Activated T-helper 2 cell treated with anti-CD3 and anti-CD28 coated beads, Interferon-gamma antibody, Interleukin-2, Interleukin-4, amounts not matched to agents 10 μg/mL and 5 μg/mL and 100 μg/mL, durations not matched to agents 14 hours and 24 hours and 36 hours (primary cell): ENCODE measurements around the gene ZIC1. TPM values are rescaled to one million over a fixed set of nuclear protein-coding genes. Genes with fewer than 3 reads are reported as not detected.

Source experiments
- DNase-seq: peaks from one replicate; pipeline ENCODE4 v3.0.0; 2021; ENCODE audit warnings: low spot score
- H3K27ac Mint-ChIP-seq: one replicate; pipeline ENCODE4 v1.8.0; 2021; ENCODE audit warnings: mixed read lengths
- H3K27me3 Mint-ChIP-seq: one replicate; pipeline ENCODE4 v1.8.0; 2021; ENCODE audit warnings: low read depth, mixed read lengths
- H3K36me3 Mint-ChIP-seq: one replicate; pipeline ENCODE4 v1.8.0; 2021; ENCODE audit warnings: low read depth, mixed read lengths
- H3K4me1 Mint-ChIP-seq: one replicate; pipeline ENCODE4 v1.8.0; 2021; ENCODE audit warnings: low read depth, mixed read lengths
- H3K4me3 Mint-ChIP-seq: one replicate; pipeline ENCODE4 v1.8.0; 2021; ENCODE audit warnings: low read depth, mild to moderate bottlenecking, moderate library complexity, mixed read lengths
- H3K9me3 Mint-ChIP-seq: one replicate; pipeline ENCODE4 v1.8.0; 2021; ENCODE audit warnings: mixed read lengths
- intact Hi-C: fragments of 100-400 bp; cut with micrococcal nuclease; formaldehyde crosslinking; loops from one replicate; pipeline ENCODE4 v1.15.1; 2023
- total RNA-seq: library from RNA; stranded (reverse); gene quantifications from 2 replicates; pipeline ENCODE4 v1.2.3, GENCODE V29; 2022

Gene ZIC1
- total RNA-seq, 1 donor from 2014 or later, result not detected

DNA sequence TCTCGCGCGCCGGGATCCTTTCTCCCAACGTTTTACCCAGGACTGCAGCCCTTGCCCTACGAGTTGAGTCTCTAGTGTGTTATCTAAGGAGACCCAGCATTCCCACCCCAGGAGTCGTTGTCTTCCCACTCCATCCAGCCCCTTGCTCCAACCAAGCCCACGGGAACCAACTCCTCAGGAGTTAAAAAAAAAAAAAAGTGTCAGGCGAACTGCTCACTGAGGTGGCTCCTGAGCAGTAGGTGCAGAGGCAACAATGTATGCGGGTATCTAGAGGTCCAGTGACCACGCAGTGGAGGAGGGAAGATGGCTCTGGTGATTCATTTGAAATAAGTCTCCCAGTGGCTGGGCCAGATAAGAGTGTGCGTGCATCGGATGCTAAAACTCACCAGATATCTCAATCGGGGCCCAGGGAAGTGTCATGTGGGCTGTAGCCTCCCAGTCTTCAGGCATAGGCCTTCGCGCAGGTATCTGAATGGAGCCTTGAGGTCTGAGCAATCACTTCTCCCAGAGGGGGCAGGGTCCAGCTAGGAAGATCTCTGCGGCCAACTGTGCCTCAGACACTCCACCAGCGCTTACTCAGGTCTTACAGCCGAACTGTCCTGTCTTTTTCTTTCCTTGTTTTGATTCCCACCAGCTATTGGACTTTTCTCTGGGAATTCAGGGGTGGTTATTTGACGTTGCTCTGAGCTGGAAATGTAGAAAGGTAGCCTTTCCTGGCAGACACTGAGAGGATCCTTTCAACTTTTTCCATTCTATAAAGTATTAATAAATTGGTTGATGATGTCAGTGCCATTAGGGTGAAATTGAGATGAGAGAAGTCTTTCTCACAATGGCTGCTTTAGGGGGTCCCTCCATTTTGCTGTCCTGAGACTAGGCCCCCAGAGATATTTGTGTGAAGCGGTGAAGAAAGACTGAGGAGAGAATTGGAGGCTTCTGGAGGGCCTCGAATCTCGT lies 23.8 kb upstream of the ZIC1 start:
- Mint-ChIP-seq H3K36me3 (no peaks in the 10 kb centered on the region), H3K4me1 (no peaks in the 10 kb centered on the region), H3K9me3 (no peaks in the 10 kb centered on the region), H3K4me3 (no peak overlapping the region), H3K27me3 (peaks cover 81% of the 10 kb centered on the region), H3K27ac (no peak overlapping the region)
- intact Hi-C loops, result no loop called here
- DNase-seq, result no peak

GRCh38 chr3:147387291-147387884 lies 21.8 kb upstream of the ZIC1 start:
- Mint-ChIP-seq H3K27me3 (peaks cover 79% of the 10 kb centered on the region), H3K4me1 (no peaks in the 10 kb centered on the region), H3K36me3 (no peaks in the 10 kb centered on the region), H3K4me3 (no peak overlapping the region), H3K9me3 (no peaks in the 10 kb centered on the region), H3K27ac (no peak overlapping the region)
- no peak for DNase-seq
- intact Hi-C loops, result no loop called here

DNA sequence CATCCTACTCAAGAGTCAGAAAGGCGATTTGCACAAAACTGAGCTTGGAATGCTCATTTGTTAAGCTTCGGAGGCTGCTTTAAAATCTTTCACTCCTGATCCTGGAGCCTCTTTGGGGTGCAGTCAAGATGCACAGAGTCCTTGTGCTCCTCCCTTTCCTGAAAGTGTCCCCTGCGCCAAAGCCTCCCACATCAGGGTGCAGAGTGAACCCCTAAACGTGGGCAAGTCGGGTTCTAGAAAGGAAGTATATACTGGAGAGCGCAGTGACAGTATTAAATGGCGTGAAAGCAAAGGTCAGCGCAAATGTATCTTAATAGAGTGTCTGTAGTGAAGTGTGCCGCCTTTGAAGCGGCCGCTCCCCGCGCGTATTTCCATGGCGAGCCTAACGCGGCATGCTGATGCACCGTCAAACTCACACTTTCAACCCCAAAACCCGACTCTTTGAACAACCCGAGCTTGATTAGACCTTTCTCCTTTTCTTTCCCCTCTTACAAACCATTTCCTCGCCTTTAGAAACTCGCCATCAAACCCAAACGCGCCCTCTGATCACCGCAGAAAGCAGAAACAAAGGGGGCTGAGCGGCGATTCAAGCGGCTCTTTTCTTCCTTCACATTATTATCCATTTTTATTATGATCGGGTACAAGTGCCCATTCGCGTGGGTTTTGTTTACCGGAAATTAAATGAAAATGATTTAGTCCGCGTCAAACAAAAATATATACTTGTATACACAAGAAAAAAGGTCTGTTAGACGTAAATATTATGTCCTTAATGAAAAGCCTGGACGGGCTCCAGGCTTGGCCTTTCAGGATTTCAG lies 21.1 kb upstream of the ZIC1 start:
- no peak for DNase-seq
- H3K4me1 Mint-ChIP-seq, result no peaks in the 10 kb centered on the region
- H3K36me3 Mint-ChIP-seq, result no peaks in the 10 kb centered on the region
- H3K4me3 Mint-ChIP-seq, result no peak overlapping the region
- no peaks in the 10 kb centered on the region for H3K9me3 Mint-ChIP-seq
- H3K27ac Mint-ChIP-seq, result no peak overlapping the region
- H3K27me3 Mint-ChIP-seq, result peaks cover 81% of the 10 kb centered on the region
- intact Hi-C loops, result loop anchor here (2.0 kb wide), 3 partner anchors 15 to 31 kb away; no protein-coding TSS in a partner anchor

DNA sequence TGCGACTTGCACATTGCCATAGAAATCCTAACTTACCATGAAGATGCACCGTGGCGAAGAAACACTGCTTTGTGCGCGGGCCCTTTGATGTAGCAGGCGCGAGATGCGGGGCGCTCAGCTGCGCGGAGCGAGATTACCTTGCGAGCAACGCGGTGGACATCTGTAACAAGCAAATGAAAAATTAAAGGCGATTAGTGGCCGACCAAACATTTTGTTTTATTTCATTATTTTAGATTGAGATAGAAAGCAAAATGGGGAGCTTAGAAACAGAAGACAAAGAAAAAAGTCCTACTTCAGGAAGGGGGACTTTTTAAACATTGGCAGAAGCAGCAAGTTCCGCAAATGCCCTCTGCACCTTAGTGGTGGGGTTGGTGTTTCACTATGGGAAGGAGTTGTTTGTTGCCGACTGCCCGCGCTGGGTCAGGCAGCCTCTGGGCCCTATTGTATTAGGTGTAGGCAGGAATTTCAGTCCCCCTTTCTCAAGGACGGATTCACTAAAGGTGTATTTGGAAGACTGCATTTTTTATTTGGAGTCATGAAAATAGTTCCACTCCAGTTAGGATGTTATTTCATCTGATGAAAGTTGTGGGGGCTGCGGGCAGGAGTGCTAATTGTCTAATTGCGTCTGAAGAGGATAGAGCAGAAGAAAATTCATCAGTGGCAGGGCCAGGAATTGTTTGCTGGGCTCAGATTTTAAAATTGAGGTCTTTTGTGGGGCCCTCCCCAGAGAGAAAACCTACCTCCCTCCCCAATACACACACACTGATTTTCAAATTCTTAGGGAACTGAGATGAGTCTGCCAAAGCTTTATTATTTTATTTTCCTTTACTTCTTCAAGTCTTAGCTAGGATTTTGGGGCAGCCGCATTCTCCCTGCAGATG lies 20.2 kb upstream of the ZIC1 start:
- H3K9me3 Mint-ChIP-seq, result no peaks in the 10 kb centered on the region
- peaks cover 75% of the 10 kb centered on the region for H3K27me3 Mint-ChIP-seq
- no peak for DNase-seq
- intact Hi-C loops, result loop anchor here (2.0 kb wide), 3 partner anchors 16 to 32 kb away; no protein-coding TSS in a partner anchor
- no peak overlapping the region for H3K27ac Mint-ChIP-seq
- H3K4me3 Mint-ChIP-seq, result no peak overlapping the region
- no peaks in the 10 kb centered on the region for H3K36me3 Mint-ChIP-seq
- H3K4me1 Mint-ChIP-seq, result no peaks in the 10 kb centered on the region

GRCh38 chr3:147389717-147390116 lies 19.4 kb upstream of the ZIC1 start:
- Mint-ChIP-seq H3K36me3 (no peaks in the 10 kb centered on the region), H3K4me1 (no peaks in the 10 kb centered on the region), H3K27me3 (peaks cover 75% of the 10 kb centered on the region), H3K27ac (no peak overlapping the region), H3K9me3 (no peaks in the 10 kb centered on the region), H3K4me3 (no peak overlapping the region)
- intact Hi-C loops, result loop anchor here (2.0 kb wide), 3 partner anchors 17 to 33 kb away; no protein-coding TSS in a partner anchor
- no peak for DNase-seq

DNA sequence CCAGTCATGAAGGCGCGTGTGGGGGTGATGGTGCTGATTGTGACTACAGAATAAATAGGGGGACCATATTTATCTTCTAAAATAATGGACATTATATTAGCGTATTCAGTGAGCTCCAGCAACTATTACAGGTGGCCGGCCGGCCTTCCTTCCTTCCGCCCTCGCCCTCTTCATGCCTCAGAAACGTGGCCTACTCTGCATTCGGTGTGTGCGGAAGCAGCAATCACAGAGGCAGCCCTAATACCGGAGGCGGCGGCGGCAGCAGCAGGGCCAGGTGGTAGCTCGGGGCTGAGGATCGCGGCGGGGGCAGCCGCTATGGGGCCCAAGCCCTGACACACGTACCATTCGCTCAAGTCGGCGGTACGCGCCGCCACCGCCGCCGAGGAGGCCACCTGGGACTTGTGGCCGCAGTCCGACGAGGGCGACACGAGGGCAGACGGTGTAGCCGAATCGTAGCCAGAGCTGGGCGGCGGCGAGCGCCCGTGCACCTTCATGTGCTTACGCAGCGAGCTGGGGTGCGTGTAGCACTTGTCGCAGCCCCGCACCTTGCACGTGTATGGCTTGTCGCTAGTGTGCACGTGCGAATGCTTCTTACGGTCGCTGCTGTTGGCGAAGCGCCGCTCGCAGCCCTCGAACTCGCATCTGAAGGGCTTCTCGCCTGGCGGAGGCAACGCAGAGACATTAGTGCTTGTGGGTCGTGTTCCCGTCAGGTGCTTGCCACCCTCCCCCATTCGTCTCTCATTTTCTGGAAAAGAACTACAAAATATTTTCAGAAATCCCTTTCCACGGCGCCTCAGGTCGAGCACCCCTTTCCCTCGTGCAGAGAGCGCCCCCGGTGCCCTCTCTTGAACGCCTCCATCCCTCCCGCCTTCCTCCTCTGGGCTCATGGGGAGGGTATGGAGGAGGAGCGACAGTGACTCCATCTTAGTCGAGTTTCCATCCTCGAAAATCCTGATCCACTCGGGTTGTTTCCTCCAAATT lies 18.3 kb upstream of the ZIC1 start:
- no peak overlapping the region for H3K27ac Mint-ChIP-seq
- H3K4me1 Mint-ChIP-seq, result no peaks in the 10 kb centered on the region
- intact Hi-C loops, result no loop called here
- no peak overlapping the region for H3K4me3 Mint-ChIP-seq
- DNase-seq, result no peak
- H3K27me3 Mint-ChIP-seq, result peaks cover 75% of the 10 kb centered on the region
- H3K9me3 Mint-ChIP-seq, result no peaks in the 10 kb centered on the region
- no peaks in the 10 kb centered on the region for H3K36me3 Mint-ChIP-seq

- Mint-ChIP-seq H3K4me3 (no peak overlapping the region), H3K27ac (no peak overlapping the region), H3K36me3 (no peaks in the 10 kb centered on the region), H3K4me1 (no peaks in the 10 kb centered on the region), H3K9me3 (no peaks in the 10 kb centered on the region), H3K27me3 (peaks cover 72% of the 10 kb centered on the region)
- no peak for DNase-seq
- intact Hi-C loops, result no loop called here
These were observed 17.2 kb upstream of the ZIC1 start for GRCh38 chr3:147391781-147392624.

DNA sequence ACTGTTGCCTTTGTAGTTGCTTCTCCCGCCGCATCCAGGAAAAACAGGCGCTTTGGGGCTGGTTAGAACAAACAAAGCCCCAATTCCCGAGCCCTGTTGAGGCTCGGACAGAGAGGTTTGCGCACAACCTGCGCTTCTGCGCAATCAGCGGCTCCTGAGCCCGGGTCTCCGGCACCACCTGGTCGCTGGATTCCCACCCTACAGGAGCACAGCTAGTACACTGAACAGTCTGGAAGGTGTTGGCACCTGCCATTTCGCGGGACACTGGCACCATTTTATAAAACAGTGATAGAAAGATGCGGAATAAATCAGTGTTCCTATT lies 16.6 kb upstream of the ZIC1 start:
- Mint-ChIP-seq H3K9me3 (no peaks in the 10 kb centered on the region), H3K36me3 (no peaks in the 10 kb centered on the region), H3K27me3 (peaks cover 73% of the 10 kb centered on the region), H3K4me3 (no peak overlapping the region), H3K4me1 (no peaks in the 10 kb centered on the region), H3K27ac (no peak overlapping the region)
- intact Hi-C loops, result no loop called here
- DNase-seq, result no peak

- intact Hi-C loops, result no loop called here
- no peak overlapping the region for H3K4me3 Mint-ChIP-seq
- peaks cover 73% of the 10 kb centered on the region for H3K27me3 Mint-ChIP-seq
- no peaks in the 10 kb centered on the region for H3K36me3 Mint-ChIP-seq
- H3K9me3 Mint-ChIP-seq, result no peaks in the 10 kb centered on the region
- no peaks in the 10 kb centered on the region for H3K4me1 Mint-ChIP-seq
- peak overlapping the region; percentile 60 for H3K27ac Mint-ChIP-seq
- no peak for DNase-seq
These were observed 15.8 kb upstream of the ZIC1 start for GRCh38 chr3:147393261-147393942.
